ENCODE measurements around the gene TARP.

The TARP gene

DNA sequence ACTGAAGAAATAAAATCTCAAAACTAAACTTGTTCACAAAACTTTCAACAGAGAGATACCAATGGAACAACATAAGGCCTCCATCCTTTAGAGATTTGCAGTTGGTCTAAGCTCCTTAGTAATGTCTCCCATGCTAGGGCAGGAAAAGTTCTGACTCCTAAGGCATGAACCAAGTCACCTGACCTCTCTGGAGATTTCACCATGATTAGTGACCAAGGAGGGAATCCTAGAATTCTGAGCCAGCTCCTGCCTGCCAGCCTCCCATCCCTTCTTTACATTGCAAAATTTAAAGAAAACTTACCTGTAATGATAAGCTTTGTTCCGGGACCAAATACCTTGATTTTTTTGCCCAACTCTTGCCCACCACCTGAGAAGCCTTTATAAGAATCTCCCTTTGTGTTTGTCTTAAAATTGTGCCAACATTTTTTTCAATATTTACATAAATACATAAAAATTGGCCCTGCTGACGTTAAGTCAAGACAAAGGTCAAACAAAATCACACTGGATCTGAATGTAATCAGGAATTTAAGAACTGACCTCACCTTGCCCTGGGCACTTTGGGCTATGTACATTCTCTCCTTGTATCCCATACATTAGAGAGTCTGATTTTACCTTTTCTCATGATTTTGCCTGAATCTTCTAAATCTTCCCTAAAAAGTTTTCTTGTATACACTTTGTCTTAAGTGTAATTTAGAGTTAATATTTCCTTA is at the start of gene TARP:
Gene TARP (minus strand): TSS at position 351 of the 710 bp plus-strand sequence.
- WGBS (ENCODE audit: insufficient coverage, insufficient read length): no CpG with 5 or more reads among the region's 2 CpGs
- Histone ChIP-seq H3K9me3 (ENCODE audit: control insufficient read depth, insufficient read depth, low read length) (no peaks in the 10 kb centered on the region), H3K36me3 (ENCODE audit: control insufficient read depth, insufficient read depth, low read length) (no peaks in the 10 kb centered on the region), H3K4me3 (ENCODE audit: low read length) (no peak within 1 kb of the TSS), H3K4me1 (ENCODE audit: control insufficient read depth, insufficient read depth, low read length) (peaks cover 2% of the 10 kb centered on the region; the same call in 1 of the 2 replicates), H3K27ac (ENCODE audit: low read length) (no peak within 1 kb of the TSS), H3K27me3 (ENCODE audit: control insufficient read depth, insufficient read depth, low read length) (no peaks in the 10 kb centered on the region)
- no peak for DNase-seq (ENCODE audit: low read depth, low spot score)

DNA sequence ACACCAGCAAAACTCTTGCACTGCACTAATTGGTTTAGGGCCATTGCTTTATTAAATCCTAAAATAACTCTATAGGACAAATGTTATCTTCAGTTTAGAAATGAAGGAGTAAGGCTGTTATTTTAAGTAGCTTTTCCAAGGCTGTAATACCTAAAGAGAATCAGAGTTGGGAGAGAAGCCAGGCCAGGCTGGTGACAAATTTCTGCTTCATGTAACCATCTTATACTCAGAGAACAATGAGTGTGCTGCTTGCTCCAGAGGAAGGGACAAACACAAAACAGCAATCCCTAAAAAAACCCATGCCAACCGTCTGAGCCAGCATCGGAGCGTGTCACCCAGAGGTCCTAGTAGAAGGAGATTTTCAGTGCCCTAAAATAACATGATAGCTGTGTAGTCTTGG is 49.7 kb upstream of the TARP start:
- H3K4me1 ChIP-seq (ENCODE audit: control insufficient read depth, insufficient read depth, low read length): peaks cover 4% of the 10 kb centered on the region; the same call in 1 of the 2 replicates
- no peak overlapping the region for H3K4me3 ChIP-seq (ENCODE audit: low read length)
- no peaks in the 10 kb centered on the region for H3K9me3 ChIP-seq (ENCODE audit: control insufficient read depth, insufficient read depth, low read length)
- H3K27me3 ChIP-seq (ENCODE audit: control insufficient read depth, insufficient read depth, low read length): no peaks in the 10 kb centered on the region
- H3K36me3 ChIP-seq (ENCODE audit: control insufficient read depth, insufficient read depth, low read length): no peaks in the 10 kb centered on the region
- DNase-seq (ENCODE audit: low read depth, low spot score): no peak
- H3K27ac ChIP-seq (ENCODE audit: low read length): no peak overlapping the region
- WGBS (ENCODE audit: insufficient coverage, insufficient read length): no CpG with 5 or more reads among the region's 3 CpGs

DNA sequence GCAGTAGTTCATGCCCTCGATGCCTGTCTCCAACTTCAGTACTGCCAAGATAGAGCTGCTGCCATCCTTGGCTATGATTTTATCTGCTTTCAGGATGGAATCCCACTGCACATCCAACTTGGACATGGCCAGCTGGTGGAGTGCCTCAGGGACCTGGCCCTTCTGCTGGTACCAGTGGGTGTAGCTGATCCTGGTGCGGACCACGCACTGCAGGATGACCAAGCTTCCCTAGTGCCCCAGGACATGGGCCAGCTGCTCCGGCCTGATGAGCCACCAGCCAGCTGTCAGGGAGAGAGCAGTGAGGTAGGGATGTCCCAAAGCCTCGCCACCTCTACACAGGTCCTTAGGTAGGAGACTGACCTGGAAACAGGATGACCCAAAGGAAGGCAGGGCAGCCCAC is 49.0 kb upstream of the TARP start:
- no CpG with 5 or more reads among the region's 5 CpGs for WGBS (ENCODE audit: insufficient coverage, insufficient read length)

DNA sequence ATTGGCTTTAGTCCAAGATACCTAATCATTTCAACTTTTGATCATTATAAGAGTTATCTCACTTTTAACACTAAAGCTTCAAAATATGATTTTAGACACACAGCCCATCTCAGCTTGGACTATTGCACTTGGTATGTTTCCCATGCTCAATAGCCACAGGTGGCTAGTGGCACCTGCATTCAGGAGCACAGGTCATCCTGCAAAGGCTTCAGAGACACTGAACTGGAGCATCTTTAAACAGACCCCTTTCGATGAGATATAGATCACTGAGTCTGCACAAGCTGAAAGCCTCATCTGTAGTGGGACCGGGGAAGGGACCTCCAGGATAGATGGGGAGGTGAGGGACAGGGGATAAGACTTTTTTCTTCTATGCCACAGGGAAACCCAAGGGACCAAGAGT is 48.5 kb upstream of the TARP start:
- Histone ChIP-seq H3K4me1 (ENCODE audit: control insufficient read depth, insufficient read depth, low read length) (peaks cover 3% of the 10 kb centered on the region; the same call in 1 of the 2 replicates), H3K36me3 (ENCODE audit: control insufficient read depth, insufficient read depth, low read length) (no peaks in the 10 kb centered on the region), H3K4me3 (ENCODE audit: low read length) (no peak overlapping the region), H3K27ac (ENCODE audit: low read length) (no peak overlapping the region), H3K27me3 (ENCODE audit: control insufficient read depth, insufficient read depth, low read length) (no peaks in the 10 kb centered on the region), H3K9me3 (ENCODE audit: control insufficient read depth, insufficient read depth, low read length) (no peaks in the 10 kb centered on the region)
- no peak for DNase-seq (ENCODE audit: low read depth, low spot score)
- WGBS (ENCODE audit: insufficient coverage, insufficient read length): no CpG with 5 or more reads among the region's 2 CpGs

More for the DNA sequence above, 49.0 kb upstream of the TARP start:
- no peak overlapping the region for H3K27ac ChIP-seq (ENCODE audit: low read length)
- H3K27me3 ChIP-seq (ENCODE audit: control insufficient read depth, insufficient read depth, low read length): no peaks in the 10 kb centered on the region
- no peak overlapping the region for H3K4me3 ChIP-seq (ENCODE audit: low read length)
- no peak for DNase-seq (ENCODE audit: low read depth, low spot score)
- no peaks in the 10 kb centered on the region for H3K36me3 ChIP-seq (ENCODE audit: control insufficient read depth, insufficient read depth, low read length)
- no peaks in the 10 kb centered on the region for H3K9me3 ChIP-seq (ENCODE audit: control insufficient read depth, insufficient read depth, low read length)
- H3K4me1 ChIP-seq (ENCODE audit: control insufficient read depth, insufficient read depth, low read length): peaks cover 4% of the 10 kb centered on the region; the same call in 1 of the 2 replicates

DNA sequence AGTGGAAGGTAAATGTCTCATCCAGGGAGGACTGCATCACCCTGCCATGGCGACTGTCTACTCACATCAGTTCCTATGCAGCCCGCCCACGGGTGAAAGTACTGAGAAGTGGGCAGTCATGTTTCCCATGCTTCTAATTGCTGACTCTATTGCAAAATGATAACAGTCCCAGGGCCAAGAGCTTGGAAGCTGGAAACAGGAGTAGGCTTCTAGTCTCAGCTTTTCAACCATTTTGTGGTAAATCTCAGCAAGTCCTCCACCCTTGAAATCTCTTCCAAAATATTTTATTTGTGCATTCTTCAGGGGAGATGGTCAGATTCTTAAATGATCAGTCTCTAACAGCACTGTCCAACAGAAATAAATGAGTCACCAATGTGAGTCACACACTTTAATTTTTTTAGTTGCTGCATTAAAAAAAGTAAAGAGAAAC is 48.1 kb upstream of the TARP start:
- no CpG with 5 or more reads among the region's 3 CpGs for WGBS (ENCODE audit: insufficient coverage, insufficient read length)
- no peak overlapping the region for H3K27ac ChIP-seq (ENCODE audit: low read length)
- peaks cover 3% of the 10 kb centered on the region; the same call in 1 of the 2 replicates for H3K4me1 ChIP-seq (ENCODE audit: control insufficient read depth, insufficient read depth, low read length)
- H3K36me3 ChIP-seq (ENCODE audit: control insufficient read depth, insufficient read depth, low read length): no peaks in the 10 kb centered on the region
- H3K9me3 ChIP-seq (ENCODE audit: control insufficient read depth, insufficient read depth, low read length): no peaks in the 10 kb centered on the region
- no peaks in the 10 kb centered on the region for H3K27me3 ChIP-seq (ENCODE audit: control insufficient read depth, insufficient read depth, low read length)
- H3K4me3 ChIP-seq (ENCODE audit: low read length): no peak overlapping the region
- no peak for DNase-seq (ENCODE audit: low read depth, low spot score)

DNA sequence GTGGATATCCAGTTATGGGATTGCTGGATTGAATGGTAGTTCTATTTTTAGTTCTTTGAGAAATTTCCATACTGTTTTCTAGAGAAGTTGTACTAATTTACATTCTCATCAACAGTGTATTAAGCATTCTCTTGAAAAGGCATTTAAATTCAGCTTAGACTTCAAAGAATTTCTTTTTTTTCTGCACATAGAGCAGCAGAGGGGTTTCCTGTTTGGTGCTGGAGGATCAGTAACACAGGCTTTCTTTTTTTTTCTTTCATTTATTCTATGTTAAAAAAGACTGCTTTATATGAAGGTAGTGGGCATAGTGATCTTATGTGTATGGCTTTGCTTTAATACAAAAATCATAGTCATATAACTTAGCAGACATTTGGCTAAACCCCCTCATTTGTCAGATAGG is 47.6 kb upstream of the TARP start:
- peaks cover 3% of the 10 kb centered on the region; the same call in 1 of the 2 replicates for H3K4me1 ChIP-seq (ENCODE audit: control insufficient read depth, insufficient read depth, low read length)
- H3K9me3 ChIP-seq (ENCODE audit: control insufficient read depth, insufficient read depth, low read length): no peaks in the 10 kb centered on the region
- H3K4me3 ChIP-seq (ENCODE audit: low read length): no peak overlapping the region
- no peaks in the 10 kb centered on the region for H3K36me3 ChIP-seq (ENCODE audit: control insufficient read depth, insufficient read depth, low read length)
- H3K27ac ChIP-seq (ENCODE audit: low read length): no peak overlapping the region
- DNase-seq (ENCODE audit: low read depth, low spot score): no peak
- no peaks in the 10 kb centered on the region for H3K27me3 ChIP-seq (ENCODE audit: control insufficient read depth, insufficient read depth, low read length)

DNA sequence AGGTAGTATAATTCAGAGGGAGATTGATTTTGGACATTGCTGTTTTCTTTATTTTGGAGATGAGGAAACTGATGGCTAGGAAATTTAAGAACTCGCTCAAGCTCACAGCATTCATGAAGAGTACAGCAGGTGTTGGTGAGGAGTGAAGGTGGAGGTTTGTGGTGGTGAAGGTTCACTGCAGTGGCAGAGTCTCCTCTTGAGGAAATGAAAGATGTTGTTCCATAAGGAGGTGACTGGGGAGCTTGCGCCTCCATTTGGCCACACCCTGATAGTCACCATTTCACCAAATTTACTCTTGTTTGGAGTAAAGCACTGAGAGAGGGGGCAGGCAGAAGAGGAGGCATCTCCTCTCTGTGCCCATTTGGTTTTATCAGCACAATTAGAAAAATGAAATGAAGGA is 46.4 kb upstream of the TARP start:
- Histone ChIP-seq H3K36me3 (ENCODE audit: control insufficient read depth, insufficient read depth, low read length) (no peaks in the 10 kb centered on the region), H3K4me1 (ENCODE audit: control insufficient read depth, insufficient read depth, low read length) (peaks cover 3% of the 10 kb centered on the region; the same call in 1 of the 2 replicates), H3K27ac (ENCODE audit: low read length) (no peak overlapping the region), H3K27me3 (ENCODE audit: control insufficient read depth, insufficient read depth, low read length) (no peaks in the 10 kb centered on the region), H3K9me3 (ENCODE audit: control insufficient read depth, insufficient read depth, low read length) (no peaks in the 10 kb centered on the region), H3K4me3 (ENCODE audit: low read length) (no peak overlapping the region)
- no peak for DNase-seq (ENCODE audit: low read depth, low spot score)
- WGBS (ENCODE audit: insufficient coverage, insufficient read length): no CpG with 5 or more reads among the region's 2 CpGs

DNA sequence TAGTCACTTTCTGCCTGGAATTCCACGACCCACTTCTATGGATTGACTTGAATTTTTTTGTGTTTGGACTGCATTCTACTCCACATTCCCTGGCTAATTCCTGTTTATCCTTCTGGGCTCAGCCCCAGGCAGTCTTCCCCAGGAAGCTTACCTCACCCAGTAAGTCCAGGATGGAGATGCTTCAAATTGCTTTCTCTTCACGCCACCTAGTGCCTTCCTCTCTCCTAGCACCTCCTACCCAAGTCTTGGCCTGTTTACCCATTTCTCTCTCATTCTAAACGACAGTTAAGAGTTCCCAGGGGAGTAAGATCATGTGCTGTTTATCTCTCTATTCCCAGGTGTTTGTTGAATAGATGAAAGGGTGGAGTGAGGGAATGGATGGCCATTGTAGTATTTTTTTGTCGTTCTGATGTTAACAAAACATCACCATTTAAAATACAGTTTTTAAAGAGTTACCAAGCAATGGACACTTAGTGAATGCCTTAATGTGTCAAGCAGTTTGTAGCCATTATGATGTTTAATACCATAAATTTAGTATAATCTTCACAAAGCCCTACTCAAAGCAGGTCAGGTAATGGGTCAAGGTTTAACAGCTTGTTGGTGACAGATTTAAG is 45.5 kb upstream of the TARP start:
- H3K4me1 ChIP-seq (ENCODE audit: control insufficient read depth, insufficient read depth, low read length): peaks cover 3% of the 10 kb centered on the region; the same call in 1 of the 2 replicates
- H3K27ac ChIP-seq (ENCODE audit: low read length): no peak overlapping the region
- H3K9me3 ChIP-seq (ENCODE audit: control insufficient read depth, insufficient read depth, low read length): no peaks in the 10 kb centered on the region
- H3K36me3 ChIP-seq (ENCODE audit: control insufficient read depth, insufficient read depth, low read length): no peaks in the 10 kb centered on the region
- DNase-seq (ENCODE audit: low read depth, low spot score): peak; percentile 66
- no peaks in the 10 kb centered on the region for H3K27me3 ChIP-seq (ENCODE audit: control insufficient read depth, insufficient read depth, low read length)
- WGBS (ENCODE audit: insufficient coverage, insufficient read length): no CpG with 5 or more reads among the region's 4 CpGs
- H3K4me3 ChIP-seq (ENCODE audit: low read length): no peak overlapping the region

DNA sequence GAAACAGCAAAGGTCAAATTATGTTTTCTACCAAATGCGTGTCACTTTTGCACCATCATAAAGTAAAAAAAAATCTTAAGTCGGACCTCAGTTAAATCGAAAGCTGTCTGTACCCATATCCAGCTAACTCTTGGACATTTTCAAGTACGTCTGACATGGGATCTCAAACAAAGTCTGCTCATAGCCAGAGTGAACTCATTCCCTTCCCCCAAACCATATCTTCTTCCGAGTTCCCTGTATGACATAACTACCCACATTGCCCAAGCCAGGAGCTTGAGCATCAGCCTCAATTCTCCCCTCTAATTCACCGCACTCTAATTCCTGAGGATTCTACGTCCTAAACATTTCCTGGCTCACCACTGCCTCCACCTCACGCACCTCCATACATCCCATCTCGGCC is 44.8 kb upstream of the TARP start:
- no peak overlapping the region for H3K4me3 ChIP-seq (ENCODE audit: low read length)
- H3K27me3 ChIP-seq (ENCODE audit: control insufficient read depth, insufficient read depth, low read length): no peaks in the 10 kb centered on the region
- H3K36me3 ChIP-seq (ENCODE audit: control insufficient read depth, insufficient read depth, low read length): no peaks in the 10 kb centered on the region
- WGBS (ENCODE audit: insufficient coverage, insufficient read length): no CpG with 5 or more reads among the region's 9 CpGs
- H3K27ac ChIP-seq (ENCODE audit: low read length): no peak overlapping the region
- no peaks in the 10 kb centered on the region for H3K9me3 ChIP-seq (ENCODE audit: control insufficient read depth, insufficient read depth, low read length)
- no peak for DNase-seq (ENCODE audit: low read depth, low spot score)
- peaks cover 3% of the 10 kb centered on the region; the same call in 1 of the 2 replicates for H3K4me1 ChIP-seq (ENCODE audit: control insufficient read depth, insufficient read depth, low read length)

DNA sequence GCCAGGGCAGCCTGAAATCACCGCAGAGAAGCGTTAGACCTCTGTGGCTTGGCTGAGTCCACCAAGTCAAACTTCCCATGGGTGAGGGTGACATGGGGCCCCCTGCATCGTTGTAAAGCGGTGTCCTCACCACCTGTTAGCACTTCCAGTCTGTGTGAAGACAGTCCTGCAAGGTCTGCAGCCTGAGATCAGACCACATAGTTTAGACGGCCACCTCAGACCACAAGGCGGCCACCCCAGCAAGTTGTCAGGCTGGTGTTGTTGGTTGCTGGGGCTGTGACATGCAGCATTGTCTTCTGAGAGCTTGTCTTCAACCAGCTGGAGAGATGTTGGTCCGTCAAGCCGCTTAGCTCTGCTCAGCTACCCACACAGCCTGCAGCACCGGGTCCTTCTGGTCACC is 44.1 kb upstream of the TARP start:
- H3K4me3 ChIP-seq (ENCODE audit: low read length): no peak overlapping the region
- H3K27me3 ChIP-seq (ENCODE audit: control insufficient read depth, insufficient read depth, low read length): no peaks in the 10 kb centered on the region
- H3K36me3 ChIP-seq (ENCODE audit: control insufficient read depth, insufficient read depth, low read length): no peaks in the 10 kb centered on the region
- no peak for DNase-seq (ENCODE audit: low read depth, low spot score)
- no CpG with 5 or more reads among the region's 9 CpGs for WGBS (ENCODE audit: insufficient coverage, insufficient read length)
- H3K27ac ChIP-seq (ENCODE audit: low read length): no peak overlapping the region
- H3K9me3 ChIP-seq (ENCODE audit: control insufficient read depth, insufficient read depth, low read length): no peaks in the 10 kb centered on the region
- H3K4me1 ChIP-seq (ENCODE audit: control insufficient read depth, insufficient read depth, low read length): peaks cover 3% of the 10 kb centered on the region; the same call in 1 of the 2 replicates

Data from iPS DF 6.9 (cell line).